HG02970 (cell line): Measurements from ENCODE around the gene MYOF.
"Not testable (repeated sequence)": the region's sequence is repeated elsewhere in the genome, so short reads cannot be mapped to it uniquely, and the experiment has no call there.

Source experiments
- ATAC-seq: cut with Tn5 transposase; IDR thresholded peaks from one replicate; pipeline ENCODE4 v1.9.1; 2021; ENCODE audit warnings: mild to moderate bottlenecking, moderate library complexity, moderate number of reproducible peaks; ENCODE audit not compliant: unreplicated experiment, low FRiP score

The MYOF gene

DNA sequence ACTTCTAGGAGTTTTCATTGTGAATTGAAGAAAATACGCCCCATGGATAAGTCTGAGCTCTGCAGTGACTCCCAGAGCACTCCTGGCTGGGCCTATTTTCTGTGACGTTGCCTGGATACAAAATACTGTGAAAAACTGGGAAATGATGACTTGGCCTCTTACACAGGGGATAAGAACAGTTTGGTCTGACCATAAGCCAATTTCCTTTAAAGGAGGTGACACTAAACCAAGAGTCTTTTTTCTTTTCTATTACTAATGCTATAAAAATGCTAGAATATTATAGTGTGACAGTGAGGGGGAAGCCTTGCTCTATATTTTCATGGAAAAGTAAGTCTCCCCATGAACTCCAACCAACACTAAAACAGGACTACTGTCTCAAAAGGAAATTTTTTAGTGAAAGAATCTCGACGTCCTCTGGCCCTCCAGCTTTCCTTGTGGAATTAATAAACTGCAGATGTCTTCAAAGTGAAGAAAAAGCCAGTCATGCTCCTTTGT, 45.5 kb downstream of the MYOF start:
- ATAC-seq = no peak

DNA sequence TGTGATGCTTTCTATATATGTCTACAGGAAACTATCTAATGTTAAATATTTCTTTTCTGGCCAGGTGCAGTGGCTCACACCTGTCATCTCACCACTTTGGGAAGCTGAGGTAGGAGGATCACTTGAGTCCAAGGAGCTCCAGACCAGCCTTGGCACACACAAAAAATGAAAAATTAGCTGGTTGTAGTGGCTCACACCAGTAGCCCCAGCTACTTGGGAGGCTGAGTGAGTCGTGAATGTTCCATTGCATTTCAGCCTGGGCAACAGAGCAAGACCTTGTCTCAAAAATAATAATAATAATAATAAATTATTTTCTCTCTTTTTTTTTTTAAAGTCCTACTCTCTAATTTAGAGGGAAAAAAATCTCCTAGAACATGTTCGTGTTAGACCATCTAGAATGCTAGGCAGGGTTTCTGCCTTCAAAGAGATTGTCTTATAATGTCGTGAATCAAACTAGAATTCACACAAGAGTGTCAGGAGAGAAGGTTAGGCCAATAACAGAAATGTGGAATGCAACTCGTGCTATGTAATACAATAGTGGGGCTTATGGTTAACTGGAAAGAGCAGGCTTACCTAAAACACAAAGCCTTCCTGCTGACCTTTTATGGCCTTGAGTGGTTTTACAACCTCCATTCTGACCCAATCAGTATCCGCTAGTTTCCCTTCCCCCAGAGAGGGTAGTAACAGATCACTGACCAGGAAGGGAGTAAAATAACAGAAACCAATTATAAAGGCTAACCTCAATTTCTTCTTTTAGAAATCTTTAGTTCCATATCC, 46.3 kb downstream of the MYOF start:
- ATAC-seq = no peak

- no peak for ATAC-seq
Measured at GRCh38 chr10:93434991-93435491, 47.1 kb downstream of the MYOF start.

GRCh38 chr10:93431361-93431760, 50.8 kb downstream of the MYOF start:
- no peak for ATAC-seq

DNA sequence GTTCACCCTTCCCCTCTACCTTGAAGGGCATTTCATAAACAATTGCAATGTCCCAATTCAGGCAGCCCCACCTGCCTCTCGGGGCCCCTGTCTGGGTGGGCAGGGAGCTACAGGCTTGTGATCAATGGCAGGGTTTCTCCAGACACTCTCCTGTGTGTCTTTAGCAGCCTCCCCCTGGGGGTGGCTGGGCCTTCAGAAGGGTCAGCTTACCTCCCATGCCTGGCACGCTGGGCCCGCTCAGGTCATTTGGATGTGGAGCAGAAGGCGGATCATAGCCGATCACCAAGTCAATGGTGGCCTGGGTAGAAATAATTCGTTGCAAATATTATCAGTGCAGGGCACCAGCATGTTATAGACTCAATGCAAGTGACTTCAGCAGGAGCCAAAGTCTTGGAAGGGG, 56.3 kb downstream of the MYOF start:
- no peak for ATAC-seq

DNA sequence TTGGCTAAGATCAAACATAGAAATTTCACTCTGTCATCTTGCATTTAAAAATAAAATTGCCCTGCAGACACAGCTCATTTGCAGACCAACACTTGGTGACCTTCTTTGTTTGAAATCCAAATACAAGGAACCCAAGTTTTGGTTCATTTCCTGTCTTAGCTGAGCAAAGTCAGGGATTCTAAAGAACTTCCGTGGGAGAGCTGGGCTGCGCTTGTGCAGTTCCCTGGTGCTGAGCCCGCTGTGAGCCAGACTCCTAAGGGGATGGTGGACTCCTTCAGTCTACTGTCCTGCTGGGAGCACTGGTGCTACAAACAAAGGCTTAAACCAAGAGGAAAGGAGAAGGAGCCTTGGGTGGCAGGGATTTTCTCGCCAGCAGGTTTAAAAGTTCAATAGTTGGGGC, 60.0 kb downstream of the MYOF start:
- ATAC-seq = no peak

DNA sequence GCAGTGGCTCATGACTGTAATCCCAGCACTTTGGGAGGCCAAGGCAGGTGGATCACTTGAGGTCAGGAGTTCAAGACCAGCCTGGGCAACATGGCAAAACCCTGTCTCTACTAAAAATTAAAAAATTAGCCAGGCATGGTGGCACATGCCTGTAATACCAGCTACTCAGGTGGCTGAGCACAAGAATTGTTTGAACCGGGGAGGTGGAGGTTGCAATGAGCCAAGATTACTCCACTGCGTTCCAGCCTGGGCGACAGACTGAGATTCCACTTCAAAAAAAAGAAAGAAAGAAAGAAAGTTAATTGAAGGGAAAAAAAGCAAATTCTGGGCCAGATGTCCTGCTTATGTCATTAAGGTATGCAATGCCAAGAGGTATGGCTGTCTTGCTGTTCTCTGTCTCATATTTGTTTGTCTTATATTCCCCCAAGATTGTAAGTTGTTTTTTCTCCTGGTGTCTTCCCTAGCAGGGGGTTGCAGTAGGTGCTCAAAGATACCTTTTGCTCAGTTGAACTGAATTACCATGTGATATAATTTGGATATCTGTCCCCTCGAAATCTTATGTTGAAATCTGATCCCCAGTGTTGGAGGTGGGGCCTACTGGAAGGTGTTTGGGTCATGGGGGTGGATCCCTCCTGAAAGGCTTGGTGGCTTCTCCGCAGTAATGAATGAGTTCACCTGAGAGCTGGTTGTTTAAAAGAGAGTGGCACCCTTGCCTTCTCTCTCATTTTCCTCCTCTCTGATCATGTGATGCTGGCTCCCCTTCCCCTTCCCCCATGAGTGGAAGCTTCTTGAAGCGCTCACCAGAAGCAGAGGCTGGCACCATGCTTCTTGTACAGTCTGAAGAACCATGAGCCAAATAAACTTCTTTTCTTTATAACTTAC, 60.9 kb downstream of the MYOF start:
- no peak for ATAC-seq

DNA sequence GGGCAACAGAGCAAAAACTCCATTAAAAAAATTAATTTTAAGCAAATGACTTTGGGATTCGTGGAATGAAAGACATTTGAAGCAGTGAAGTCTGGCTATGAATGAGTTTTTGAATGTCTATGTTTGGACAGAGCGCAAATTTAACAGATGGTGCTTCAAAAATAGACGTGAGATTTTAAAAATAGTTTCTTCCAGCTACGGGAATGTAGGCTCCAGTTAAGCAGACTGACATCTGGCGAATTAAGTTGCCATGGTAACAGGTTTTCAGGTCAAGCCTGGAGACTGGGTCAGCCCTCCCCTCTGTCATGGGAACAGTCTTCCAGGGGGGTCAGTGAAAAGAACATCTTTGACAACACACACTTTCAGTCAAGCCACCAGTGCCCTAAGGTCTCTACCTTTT, 62.0 kb downstream of the MYOF start:
- ATAC-seq = no peak

DNA sequence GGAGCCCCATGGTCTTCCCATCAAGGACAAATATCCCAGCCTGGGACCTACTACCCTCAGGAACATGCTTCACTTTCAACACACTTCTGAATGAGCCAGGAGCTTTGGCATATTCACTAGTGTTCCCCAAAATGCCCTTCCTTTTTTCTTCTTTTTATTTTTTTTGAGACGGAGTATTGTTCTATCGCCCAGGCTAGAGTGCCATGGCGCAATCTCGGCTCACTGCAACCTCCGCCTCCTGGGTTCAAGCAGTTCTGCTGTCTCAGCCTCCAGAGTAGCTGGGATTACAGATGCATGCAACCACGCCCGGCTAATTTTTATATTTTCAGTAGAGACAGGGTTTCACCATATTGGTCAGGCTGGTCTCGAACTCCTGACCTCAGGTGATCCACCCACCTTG, 63.1 kb downstream of the MYOF start:
- ATAC-seq = not testable (repeated sequence)

GRCh38 chr10:93417921-93418320, 64.2 kb downstream of the MYOF start:
- no peak for ATAC-seq

GRCh38 chr10:93417266-93417665, 64.9 kb downstream of the MYOF start:
- ATAC-seq = no peak

- ATAC-seq = no peak
Measured at GRCh38 chr10:93416824-93417223, 65.3 kb downstream of the MYOF start.

GRCh38 chr10:93415693-93416092, 66.4 kb downstream of the MYOF start:
- no peak for ATAC-seq

DNA sequence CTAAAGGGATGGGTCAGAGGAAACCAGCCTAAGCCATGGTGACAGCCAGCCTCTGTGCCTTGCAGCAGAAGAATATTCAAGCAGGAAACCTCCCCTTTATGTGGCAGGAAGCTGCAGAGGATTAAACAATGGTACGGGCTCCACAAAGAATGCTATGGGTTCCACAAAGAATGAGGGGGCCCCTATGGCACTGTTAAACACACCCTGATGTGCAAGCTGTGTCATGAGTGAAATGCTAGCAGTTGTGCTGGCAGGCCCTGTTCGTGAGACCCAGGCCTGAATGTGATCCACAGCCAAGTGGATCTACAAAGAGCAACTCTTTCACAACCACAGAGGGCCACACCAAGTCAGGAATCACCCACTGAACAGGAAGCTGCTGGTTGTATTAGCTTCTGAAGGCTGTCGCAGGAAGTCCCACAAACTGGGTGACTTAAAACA, 68.9 kb downstream of the MYOF start:
- no peak for ATAC-seq

- ATAC-seq = no peak
Measured at GRCh38 chr10:93412801-93413200, 69.3 kb downstream of the MYOF start.

GRCh38 chr10:93410697-93411348, 71.3 kb downstream of the MYOF start:
- no peak for ATAC-seq

DNA sequence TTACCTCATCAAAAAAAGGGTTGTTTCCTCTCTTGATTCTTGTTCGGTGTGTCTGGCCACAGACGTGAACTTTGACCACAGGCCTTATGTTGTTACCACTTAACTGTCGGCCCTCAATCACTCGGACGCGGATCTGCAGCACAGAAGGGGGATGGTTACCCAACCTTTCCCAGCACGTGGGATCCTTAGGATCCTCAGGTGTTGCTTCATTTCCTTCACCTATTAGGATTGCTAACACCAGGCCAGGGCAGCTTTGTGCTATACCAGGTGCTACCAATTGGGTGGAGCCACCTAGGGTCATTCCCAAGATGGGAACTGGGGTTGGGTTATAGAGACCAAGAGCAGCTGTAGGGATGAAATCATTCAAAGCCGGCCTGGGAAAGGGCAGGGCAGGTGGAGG, 73.4 kb downstream of the MYOF start:
- no peak for ATAC-seq

- ATAC-seq = no peak
Measured at GRCh38 chr10:93406364-93407145, 75.6 kb downstream of the MYOF start.

GRCh38 chr10:93404048-93404354, 78.1 kb downstream of the MYOF start:
- ATAC-seq = no peak
